GM21717 (cell line): ENCODE data around the gene OR4M1.
"Not testable (repeated sequence)": the region's sequence is repeated elsewhere in the genome, so short reads cannot be mapped to it uniquely, and the experiment has no call there.

Experiments used
- ATAC-seq: cut with Tn5 transposase; IDR thresholded peaks from one replicate; pipeline ENCODE4 v1.9.1; 2021; ENCODE audit warnings: mild to moderate bottlenecking, moderate library complexity; ENCODE audit not compliant: unreplicated experiment

OR4M1 gene

GRCh38 chr14:19773204-19773603 lies at the start of gene OR4M1:
Gene OR4M1, plus strand, starts transcription at chr14:19773504. Its CDS starts 6,819 bp downstream, at chr14:19780323.
- ATAC-seq = not testable (repeated sequence)

GRCh38 chr14:19729359-19729758 lies 43.9 kb upstream of the OR4M1 start:
- ATAC-seq = no peak

GRCh38 chr14:19729763-19730162 lies 43.5 kb upstream of the OR4M1 start:
- ATAC-seq = no peak

- not testable (repeated sequence) for ATAC-seq
Measured at GRCh38 chr14:19733893-19734292, 39.4 kb upstream of the OR4M1 start.

GRCh38 chr14:19743256-19743655 lies 30.0 kb upstream of the OR4M1 start, which contains the start of gene OR4Q3:
Gene OR4Q3, plus strand, starts transcription at chr14:19743571.
- ATAC-seq = no peak

- ATAC-seq = not testable (repeated sequence)
Measured at GRCh38 chr14:19752316-19752715, 21.0 kb upstream of the OR4M1 start.

GRCh38 chr14:19754172-19754571 lies 19.1 kb upstream of the OR4M1 start:
- ATAC-seq = no peak

GRCh38 chr14:19771491-19771890 lies 1.8 kb upstream of the OR4M1 start:
- ATAC-seq = not testable (repeated sequence)

GRCh38 chr14:19771895-19772430 lies 1.3 kb upstream of the OR4M1 start:
- ATAC-seq = no peak

- ATAC-seq = not testable (repeated sequence)
Measured at GRCh38 chr14:19772454-19772853, 850 bp upstream of the OR4M1 start.

GRCh38 chr14:19775587-19775986 lies 2.3 kb downstream of the OR4M1 start:
- no peak for ATAC-seq

GRCh38 chr14:19785848-19786247 lies 12.5 kb downstream of the OR4M1 start:
- not testable (repeated sequence) for ATAC-seq

GRCh38 chr14:19787318-19787717 lies 14.0 kb downstream of the OR4M1 start:
- not testable (repeated sequence) for ATAC-seq

- not testable (repeated sequence) for ATAC-seq
Measured at GRCh38 chr14:19788150-19788549, 14.8 kb downstream of the OR4M1 start.

- not testable (repeated sequence) for ATAC-seq
Measured at GRCh38 chr14:19796520-19797108, 23.3 kb downstream of the OR4M1 start.

- ATAC-seq = no peak
Measured at GRCh38 chr14:19799880-19800279, 26.6 kb downstream of the OR4M1 start.

GRCh38 chr14:19800282-19801117 lies 27.2 kb downstream of the OR4M1 start:
- ATAC-seq = no peak

- no peak for ATAC-seq
Measured at GRCh38 chr14:19801118-19801464, 27.8 kb downstream of the OR4M1 start.

- ATAC-seq = not testable (repeated sequence)
Measured at GRCh38 chr14:19803470-19803869, 30.2 kb downstream of the OR4M1 start, which contains the start of gene OR4N2. Gene OR4N2, plus strand, starts transcription at chr14:19803770. Its CDS starts 23,679 bp downstream, at chr14:19827449.

GRCh38 chr14:19813171-19813920 lies 40.0 kb downstream of the OR4M1 start:
- ATAC-seq = not testable (repeated sequence)

GRCh38 chr14:19819879-19820278 lies 46.6 kb downstream of the OR4M1 start:
- ATAC-seq = not testable (repeated sequence)
